PFSK-1 (cell line): Measurements from ENCODE around the gene NAV2.

ENCODE experiments used
- FOXP2 ChIP-seq: optimal IDR thresholded peaks from 2 replicates; pipeline ENCODE3; 2011; ENCODE audit warnings: borderline replicate concordance, control low read depth, inconsistent platforms; ENCODE audit not compliant: insufficient read depth; ENCODE audit errors: extremely low read length, extremely low read depth
- POLR2AphosphoS5 ChIP-seq: IDR thresholded peaks from 2 replicates; pipeline ENCODE4 v1.6.1; 2012; ENCODE audit warnings: low read depth, mild to moderate bottlenecking, control low read depth, low read length, moderate library complexity
- REST ChIP-seq, 2 experiments: IDR thresholded peaks; 2 replicates each; pipeline versions ENCODE4 v1.6.1 to v1.8.0; 2011 to 2012; ENCODE audit warnings: low read depth in 2 of 2, low read length in 2 of 2, control low read depth in 1 of 2, inconsistent platforms in 1 of 2, mild to moderate bottlenecking in 1 of 2, moderate library complexity in 1 of 2; ENCODE audit not compliant: insufficient read depth in 1 of 2
- SIN3A ChIP-seq: IDR thresholded peaks from 2 replicates; pipeline ENCODE4 v1.6.1; 2012; ENCODE audit warnings: mild to moderate bottlenecking, low read length, moderate library complexity, borderline replicate concordance; ENCODE audit not compliant: insufficient read depth
- TAF1 ChIP-seq: IDR thresholded peaks from 2 replicates; pipeline ENCODE4 v1.6.1; 2012; ENCODE audit warnings: low read length, control low read depth, borderline replicate concordance; ENCODE audit not compliant: insufficient read depth

Gene NAV2

GRCh38 chr11:20047769-20048154, 335.1 kb downstream of the NAV2 start:
- no peak for TF ChIP-seq TAF1
- TF ChIP-seq REST (IDR thresholded peaks at IDR 0.05; ENCODE audit: insufficient read depth in 1 of 2, low read depth in 2 of 2, low read length in 2 of 2) = no peak

GRCh38 chr11:20048246-20048645, 335.6 kb downstream of the NAV2 start:
- no peak for TF ChIP-seq REST (IDR thresholded peaks at IDR 0.05; ENCODE audit: insufficient read depth in 1 of 2, low read depth in 2 of 2, low read length in 2 of 2)
- TF ChIP-seq SIN3A = no peak
- TF ChIP-seq POLR2AphosphoS5 = no peak
- TF ChIP-seq TAF1 = no peak
- TF ChIP-seq FOXP2 = no peak

- TF ChIP-seq POLR2AphosphoS5 (no peak), TAF1 (no peak)
These were observed 336.1 kb downstream of the NAV2 start for GRCh38 chr11:20048707-20049106.

- no peak for TF ChIP-seq POLR2AphosphoS5
- no peak for TF ChIP-seq FOXP2
- no peak for TF ChIP-seq REST (IDR thresholded peaks at IDR 0.05; ENCODE audit: insufficient read depth in 1 of 2, low read depth in 2 of 2, low read length in 2 of 2)
- no peak for TF ChIP-seq TAF1
- no peak for TF ChIP-seq SIN3A
These were observed 336.6 kb downstream of the NAV2 start for GRCh38 chr11:20049231-20049630.

GRCh38 chr11:20050048-20050447, 337.4 kb downstream of the NAV2 start:
- TF ChIP-seq FOXP2 = no peak
- no peak for TF ChIP-seq POLR2AphosphoS5
- no peak for TF ChIP-seq TAF1
- no peak for TF ChIP-seq SIN3A
- TF ChIP-seq REST (IDR thresholded peaks at IDR 0.05; ENCODE audit: insufficient read depth in 1 of 2, low read depth in 2 of 2, low read length in 2 of 2) = no peak
